ENCODE measurements around the gene PRRC2A. TPM values are rescaled to one million over a fixed set of nuclear protein-coding genes. Genes with fewer than 3 reads are reported as not detected.

The PRRC2A gene
- total RNA-seq, 2 experiments from 2014 or later: 156 to 355 TPM

- Histone ChIP-seq H3K79me2 (ENCODE audit: insufficient read depth, low read depth, low read length) (peaks cover 11% of the 10 kb centered on the region; the same call in 1 of the 2 replicates), H3K36me3 (ENCODE audit: insufficient read depth, low read length) (peaks cover 13% of the 10 kb centered on the region; the same call in 1 of the 2 replicates), H3K4me2 (ENCODE audit: low read length) (peak overlapping the region; percentile 88), H3K27ac (ENCODE audit: low read depth, low read length, poor library complexity, severe bottlenecking) (peak overlapping the region; percentile 86), H4K20me1 (ENCODE audit: insufficient read depth, low read length) (no peaks in the 10 kb centered on the region), H3K4me3 (ENCODE audit: low read depth, low read length, poor library complexity, severe bottlenecking) (peak overlapping the region; percentile 87), H3K9me3 (ENCODE audit: low read length) (no peaks in the 10 kb centered on the region), H3K4me1 (ENCODE audit: insufficient read depth, low read length, poor library complexity, severe bottlenecking) (peaks cover 78% of the 10 kb centered on the region), H2AFZ (ENCODE audit: low read length) (peak overlapping the region; percentile 12; the same call in 1 of the 2 replicates), H3K9me2 (ENCODE audit: insufficient read depth, low read length) (no peaks in the 10 kb centered on the region)
- BruUV-seq (replicated peaks): TSS peak; percentile 93
- CTCF ChIA-PET (ENCODE audit: unreplicated experiment): interaction anchor here (0.6 to 4.4 kb wide), 5 partner anchors 11 to 25 kb away, joined by 3 to 27 read pairs (median 3); partner anchors contain the start of gene NCR3
- intact Hi-C loops (cut with micrococcal nuclease; ENCODE audit: unreplicated experiment): loop anchor here (1.0 to 10.0 kb wide), 4 partner anchors 16 to 177 kb away; partner anchors contain the start of genes MICA and NFKBIL1
- POLR2A ChIA-PET: interaction anchor here (0.5 to 6.0 kb wide), 7 partner anchors 11 to 71 kb away, joined by 3 to 49 read pairs (median 5); partner anchors contain the start of genes BAG6, NCR3 and NFKBIL1
- DNase-seq (ENCODE audit: low spot score): no peak
- TF ChIP-seq EZH2phosphoT487 (IDR thresholded peaks at IDR 0.05; ENCODE audit: borderline replicate concordance, low read depth, low read length): no peak
- TF ChIP-seq CTCF (conservative IDR thresholded peaks at IDR 0.05; ENCODE audit: low read length): no peak
These were observed 38.9 kb upstream of the PRRC2A start for GRCh38 chr6:31581434-31582229.

- peak within 1 kb of the TSS; percentile 12; the same call in 1 of the 2 replicates for H2AFZ ChIP-seq (ENCODE audit: low read length)
- H3K79me2 ChIP-seq (ENCODE audit: insufficient read depth, low read depth, low read length): peaks cover 11% of the 10 kb centered on the region; the same call in 1 of the 2 replicates
- DNase-seq (ENCODE audit: low spot score): peak; percentile 87
- peak within 1 kb of the TSS; percentile 86 for H3K27ac ChIP-seq (ENCODE audit: low read depth, low read length, poor library complexity, severe bottlenecking)
- ChIA-PET POLR2A (interaction anchor here (0.6 to 6.0 kb wide), 9 partner anchors 8 to 71 kb away, joined by 3 to 49 read pairs (median 5); partner anchors contain the start of genes BAG6, NCR3 and NFKBIL1), CTCF (ENCODE audit: unreplicated experiment) (interaction anchor here (0.6 to 4.4 kb wide), 5 partner anchors 7 to 34 kb away, joined by 3 to 27 read pairs (median 3); partner anchors contain the start of gene TNF)
- no peaks in the 10 kb centered on the region for H4K20me1 ChIP-seq (ENCODE audit: insufficient read depth, low read length)
- H3K9me3 ChIP-seq (ENCODE audit: low read length): no peaks in the 10 kb centered on the region
- intact Hi-C loops (cut with micrococcal nuclease; ENCODE audit: unreplicated experiment): loop anchor here (10.0 kb wide), 1 partner anchor 177 kb away; the partner anchor contains the start of gene MICA
- H3K9me2 ChIP-seq (ENCODE audit: insufficient read depth, low read length): no peaks in the 10 kb centered on the region
- peaks cover 12% of the 10 kb centered on the region; the same call in 1 of the 2 replicates for H3K36me3 ChIP-seq (ENCODE audit: insufficient read depth, low read length)
- H3K4me2 ChIP-seq (ENCODE audit: low read length): peak within 1 kb of the TSS; percentile 88
- peak within 1 kb of the TSS; percentile 87 for H3K4me3 ChIP-seq (ENCODE audit: low read depth, low read length, poor library complexity, severe bottlenecking)
- no peak for TF ChIP-seq CTCF (conservative IDR thresholded peaks at IDR 0.05; ENCODE audit: low read length)
- no peak for TF ChIP-seq EZH2phosphoT487 (IDR thresholded peaks at IDR 0.05; ENCODE audit: borderline replicate concordance, low read depth, low read length)
- no TSS peak for BruUV-seq (replicated peaks)
- H3K4me1 ChIP-seq (ENCODE audit: insufficient read depth, low read length, poor library complexity, severe bottlenecking): peaks cover 78% of the 10 kb centered on the region
These were observed 38.3 kb upstream of the PRRC2A start, which contains the start of gene LTB for GRCh38 chr6:31582230-31582643. Gene LTB (minus strand): TSS chr6:31582424. CDS start chr6:31582417, 7 bp downstream.

All from OCI-LY7 (cell line).